GM18858 (cell line): ENCODE data around the gene PAPLN.
"Not testable (repeated sequence)": the region's sequence is repeated elsewhere in the genome, so short reads cannot be mapped to it uniquely, and the experiment has no call there.

ENCODE experiments used
- ATAC-seq: cut with Tn5 transposase; IDR thresholded peaks from one replicate; pipeline ENCODE4 v1.9.1; 2021; ENCODE audit not compliant: unreplicated experiment

PAPLN gene, protein sequence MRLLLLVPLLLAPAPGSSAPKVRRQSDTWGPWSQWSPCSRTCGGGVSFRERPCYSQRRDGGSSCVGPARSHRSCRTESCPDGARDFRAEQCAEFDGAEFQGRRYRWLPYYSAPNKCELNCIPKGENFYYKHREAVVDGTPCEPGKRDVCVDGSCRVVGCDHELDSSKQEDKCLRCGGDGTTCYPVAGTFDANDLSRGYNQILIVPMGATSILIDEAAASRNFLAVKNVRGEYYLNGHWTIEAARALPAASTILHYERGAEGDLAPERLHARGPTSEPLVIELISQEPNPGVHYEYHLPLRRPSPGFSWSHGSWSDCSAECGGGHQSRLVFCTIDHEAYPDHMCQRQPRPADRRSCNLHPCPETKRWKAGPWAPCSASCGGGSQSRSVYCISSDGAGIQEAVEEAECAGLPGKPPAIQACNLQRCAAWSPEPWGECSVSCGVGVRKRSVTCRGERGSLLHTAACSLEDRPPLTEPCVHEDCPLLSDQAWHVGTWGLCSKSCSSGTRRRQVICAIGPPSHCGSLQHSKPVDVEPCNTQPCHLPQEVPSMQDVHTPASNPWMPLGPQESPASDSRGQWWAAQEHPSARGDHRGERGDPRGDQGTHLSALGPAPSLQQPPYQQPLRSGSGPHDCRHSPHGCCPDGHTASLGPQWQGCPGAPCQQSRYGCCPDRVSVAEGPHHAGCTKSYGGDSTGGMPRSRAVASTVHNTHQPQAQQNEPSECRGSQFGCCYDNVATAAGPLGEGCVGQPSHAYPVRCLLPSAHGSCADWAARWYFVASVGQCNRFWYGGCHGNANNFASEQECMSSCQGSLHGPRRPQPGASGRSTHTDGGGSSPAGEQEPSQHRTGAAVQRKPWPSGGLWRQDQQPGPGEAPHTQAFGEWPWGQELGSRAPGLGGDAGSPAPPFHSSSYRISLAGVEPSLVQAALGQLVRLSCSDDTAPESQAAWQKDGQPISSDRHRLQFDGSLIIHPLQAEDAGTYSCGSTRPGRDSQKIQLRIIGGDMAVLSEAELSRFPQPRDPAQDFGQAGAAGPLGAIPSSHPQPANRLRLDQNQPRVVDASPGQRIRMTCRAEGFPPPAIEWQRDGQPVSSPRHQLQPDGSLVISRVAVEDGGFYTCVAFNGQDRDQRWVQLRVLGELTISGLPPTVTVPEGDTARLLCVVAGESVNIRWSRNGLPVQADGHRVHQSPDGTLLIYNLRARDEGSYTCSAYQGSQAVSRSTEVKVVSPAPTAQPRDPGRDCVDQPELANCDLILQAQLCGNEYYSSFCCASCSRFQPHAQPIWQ

DNA sequence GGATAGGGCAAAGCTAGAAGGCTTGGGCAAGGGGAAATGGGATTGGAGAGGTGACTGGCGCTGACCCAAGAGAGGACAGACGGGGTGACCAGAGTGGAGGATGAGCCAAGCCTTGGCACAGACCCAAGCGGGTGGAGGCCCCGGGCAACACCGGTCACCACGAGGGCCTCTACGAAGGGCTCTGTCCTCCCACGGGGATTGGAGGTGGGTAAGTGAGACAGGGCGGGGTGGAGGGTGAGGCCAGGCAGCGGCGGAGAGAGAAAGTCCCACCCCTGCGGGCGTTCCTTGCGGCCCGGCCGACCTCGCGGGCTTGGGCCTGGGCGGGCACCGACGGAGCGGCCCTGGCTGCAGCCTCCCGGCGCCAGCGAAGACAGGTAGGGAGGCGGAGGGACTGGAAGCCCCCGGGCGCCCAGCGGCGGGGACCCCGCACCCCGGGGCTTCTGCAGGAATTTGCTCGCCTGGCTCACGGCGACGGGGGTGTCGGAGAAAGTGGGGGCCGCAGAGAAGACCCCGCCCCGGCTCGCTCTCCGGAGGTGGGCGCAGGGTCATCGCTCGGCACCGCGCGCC is at the start of gene PAPLN:
TSS of gene PAPLN (plus strand) at position 288 of the 567 bp plus-strand sequence. CDS start 2,273 bp downstream, outside the sequence.
- ATAC-seq, result no peak

DNA sequence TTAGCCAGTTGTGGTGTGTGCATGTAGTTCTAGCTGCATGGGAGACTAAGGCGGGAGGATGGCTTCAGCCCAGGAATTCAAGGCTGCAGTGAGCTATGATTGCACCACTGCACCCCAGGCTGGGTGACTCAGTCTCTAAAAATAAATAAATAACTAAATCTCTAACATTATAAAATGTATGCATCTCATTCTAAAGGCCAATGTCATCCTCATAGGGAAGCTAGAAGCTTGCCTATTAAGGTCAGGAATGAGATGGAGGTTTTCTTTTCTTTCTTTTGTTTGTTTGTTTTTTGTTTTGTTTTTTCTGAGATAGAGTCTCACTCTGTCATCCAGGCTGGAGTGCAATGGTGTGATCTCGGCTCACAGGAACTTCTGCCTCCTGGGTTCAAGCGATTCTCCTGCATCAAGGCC is 48.8 kb upstream of the PAPLN start:
- ATAC-seq, result no peak

DNA sequence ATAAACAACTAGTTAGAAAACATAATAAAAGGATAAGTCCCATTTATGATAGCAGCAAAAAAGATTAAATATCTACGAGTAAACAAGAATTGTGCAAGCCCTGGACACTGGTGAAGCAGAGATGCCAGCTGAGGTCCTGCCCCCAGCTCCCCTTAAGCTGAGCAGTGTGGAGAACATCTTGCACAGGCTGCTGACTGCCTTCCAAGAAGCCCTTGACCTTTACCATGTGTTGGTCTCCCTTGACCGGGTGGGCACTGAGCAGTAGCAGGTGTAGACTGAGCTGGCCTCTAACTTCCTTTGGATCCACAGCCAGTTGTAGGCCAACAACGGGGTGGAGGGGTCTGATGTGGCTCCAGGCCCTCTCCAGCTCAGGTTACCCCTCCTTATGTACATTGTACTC is 47.7 kb upstream of the PAPLN start:
- ATAC-seq, result no peak

DNA sequence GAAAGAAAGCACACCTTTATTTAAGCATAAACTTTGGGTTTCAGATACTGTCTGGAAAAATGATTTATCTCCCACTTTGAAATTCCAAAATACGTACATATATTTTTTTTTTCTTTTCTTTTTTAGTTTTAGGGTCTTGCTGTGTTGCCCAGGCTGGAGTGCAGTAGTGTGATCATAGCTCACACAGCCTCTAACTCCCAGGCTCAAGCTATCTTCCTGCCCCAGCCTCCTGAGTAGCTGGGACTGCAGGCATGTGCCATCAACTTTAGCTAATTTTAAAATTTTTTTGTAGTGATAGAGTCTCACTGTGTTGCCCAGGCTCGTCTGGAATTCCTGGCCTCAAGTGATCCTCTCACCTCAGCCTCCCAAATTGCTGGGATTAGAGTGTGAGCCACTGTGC is 45.9 kb upstream of the PAPLN start:
- no peak for ATAC-seq

DNA sequence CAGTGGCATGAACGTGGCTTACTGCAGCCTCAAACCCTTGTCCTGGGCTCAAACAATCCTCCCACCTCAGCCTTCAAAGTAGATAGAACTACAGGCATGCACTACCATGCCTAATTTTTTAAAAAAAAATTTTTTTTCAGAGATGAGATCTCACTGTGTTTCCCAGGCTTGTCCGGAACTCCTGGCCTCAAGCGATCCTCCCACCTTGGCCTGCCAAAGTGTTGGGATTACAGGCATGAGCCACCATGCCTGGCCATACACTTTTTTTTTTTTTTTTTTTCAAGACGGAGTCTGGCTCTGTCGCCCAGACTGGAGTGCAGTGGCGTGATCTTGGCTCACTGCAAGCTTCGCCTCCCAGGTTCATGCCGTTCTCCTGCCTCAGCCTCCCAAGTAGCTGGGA is 43.0 kb upstream of the PAPLN start:
- not testable (repeated sequence) for ATAC-seq

DNA sequence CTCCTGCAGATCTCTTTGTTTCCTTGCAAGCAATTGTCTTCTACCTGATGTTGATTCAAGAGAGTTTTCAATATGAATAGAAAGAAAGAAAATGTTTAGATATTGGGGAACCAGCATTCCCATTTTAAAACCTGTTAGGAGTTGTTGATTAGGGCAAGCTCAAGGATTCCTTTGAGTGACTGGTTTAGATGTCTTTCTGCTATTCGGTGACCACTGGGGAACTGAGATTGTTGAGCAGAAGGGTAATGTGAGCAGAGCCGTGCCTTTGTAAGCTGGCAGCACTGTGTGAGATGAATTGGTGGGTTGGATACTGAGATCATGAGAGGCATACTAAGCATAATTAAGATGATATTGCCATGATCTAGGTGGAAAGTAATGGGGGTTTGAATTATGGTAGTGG is 39.1 kb upstream of the PAPLN start:
- ATAC-seq, result no peak

DNA sequence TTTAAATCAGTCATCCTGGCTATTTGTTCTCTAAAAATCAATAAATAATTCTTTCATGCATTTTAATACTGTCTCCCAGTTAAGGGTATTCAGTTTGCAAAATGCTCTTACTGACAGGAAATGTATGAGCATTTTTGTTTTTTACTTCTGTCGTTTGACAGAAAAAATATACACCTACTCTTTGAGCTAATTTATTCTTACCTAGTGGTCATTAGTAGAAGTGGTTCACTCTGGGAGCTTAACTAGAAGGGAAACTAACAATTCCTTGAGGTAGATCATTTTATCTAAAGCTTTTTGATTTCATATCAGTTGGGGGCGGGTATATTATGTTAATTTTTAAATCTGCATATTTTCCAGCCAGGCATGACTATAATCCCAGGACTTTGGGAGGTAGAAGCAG is 33.8 kb upstream of the PAPLN start:
- ATAC-seq, result no peak

DNA sequence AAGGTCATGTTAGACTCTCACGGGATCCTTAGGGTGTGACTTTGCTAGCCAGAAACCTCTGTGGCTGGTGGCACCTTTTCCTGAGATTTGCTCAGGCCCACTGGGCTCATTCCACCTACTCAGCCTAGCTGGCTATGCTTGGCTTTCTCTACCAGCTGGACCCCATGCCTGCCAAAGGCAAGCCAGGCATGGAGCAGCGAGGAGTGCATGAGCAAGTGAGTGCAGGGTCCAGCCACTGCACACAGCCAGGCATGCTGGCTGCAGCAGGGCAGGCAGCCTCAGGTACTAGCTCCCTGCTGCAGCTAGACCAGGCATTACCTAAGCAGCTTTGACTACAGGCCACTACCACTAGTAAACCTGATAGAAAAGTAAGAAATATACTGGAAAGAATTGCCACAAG is 29.7 kb upstream of the PAPLN start:
- no peak for ATAC-seq

DNA sequence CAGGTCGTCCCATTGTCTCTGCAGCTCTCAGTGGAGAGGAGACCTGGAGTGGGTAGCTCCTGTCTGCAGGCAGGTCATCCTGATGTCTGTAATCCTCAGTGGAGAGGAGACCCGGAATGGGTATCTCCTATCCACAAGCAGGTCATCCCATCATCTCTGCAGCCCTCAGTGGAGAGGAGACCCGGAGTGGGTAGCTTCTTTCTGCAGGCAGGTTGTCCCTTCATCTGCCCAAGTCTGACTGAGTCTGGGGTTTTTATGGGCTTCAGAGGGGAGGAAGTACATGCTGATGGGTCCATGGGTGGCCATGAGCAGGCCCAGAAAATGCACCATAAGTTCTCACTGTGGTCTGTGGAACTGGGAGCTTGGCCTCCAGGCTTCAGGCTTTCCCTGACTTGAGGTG is 28.9 kb upstream of the PAPLN start:
- no peak for ATAC-seq

DNA sequence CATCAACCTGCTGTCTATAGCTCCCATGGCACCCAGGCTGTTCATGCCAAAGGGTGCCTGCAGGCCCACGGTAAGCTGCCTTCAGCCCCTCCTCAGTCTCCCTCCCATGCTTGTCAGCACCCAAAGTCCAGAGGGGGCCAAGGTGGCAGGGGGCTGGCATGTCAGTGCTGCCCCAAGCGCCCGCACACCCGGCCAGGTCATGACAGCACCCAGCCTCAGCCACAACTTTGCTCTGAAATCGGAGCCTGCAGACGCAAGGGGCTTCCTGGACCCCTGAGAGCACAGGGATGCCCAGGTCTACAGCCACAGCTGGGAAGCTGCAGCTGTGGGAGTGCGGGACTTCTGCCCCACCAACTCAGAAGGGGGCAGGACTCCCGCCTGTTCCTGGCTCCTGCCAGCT is 28.5 kb upstream of the PAPLN start:
- no peak for ATAC-seq

DNA sequence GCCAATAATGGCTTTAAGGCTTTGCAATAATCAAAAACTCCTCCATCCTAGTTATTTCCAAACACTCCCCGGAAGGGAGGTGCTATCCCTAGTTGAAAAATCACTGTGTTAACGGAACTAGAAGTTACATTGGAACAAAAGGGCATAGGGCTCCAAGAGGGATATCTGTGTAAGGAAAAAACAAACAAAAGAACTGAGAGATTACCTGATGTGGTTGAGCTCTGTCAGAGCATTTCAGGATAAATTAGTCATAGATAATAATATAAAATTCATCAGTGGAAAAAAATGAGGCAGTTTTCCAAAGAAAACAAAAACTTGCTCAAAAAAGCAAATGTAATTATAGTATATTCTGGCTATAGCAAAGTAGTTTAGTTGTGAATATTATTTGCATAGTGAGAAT is 27.4 kb upstream of the PAPLN start:
- ATAC-seq, result no peak

DNA sequence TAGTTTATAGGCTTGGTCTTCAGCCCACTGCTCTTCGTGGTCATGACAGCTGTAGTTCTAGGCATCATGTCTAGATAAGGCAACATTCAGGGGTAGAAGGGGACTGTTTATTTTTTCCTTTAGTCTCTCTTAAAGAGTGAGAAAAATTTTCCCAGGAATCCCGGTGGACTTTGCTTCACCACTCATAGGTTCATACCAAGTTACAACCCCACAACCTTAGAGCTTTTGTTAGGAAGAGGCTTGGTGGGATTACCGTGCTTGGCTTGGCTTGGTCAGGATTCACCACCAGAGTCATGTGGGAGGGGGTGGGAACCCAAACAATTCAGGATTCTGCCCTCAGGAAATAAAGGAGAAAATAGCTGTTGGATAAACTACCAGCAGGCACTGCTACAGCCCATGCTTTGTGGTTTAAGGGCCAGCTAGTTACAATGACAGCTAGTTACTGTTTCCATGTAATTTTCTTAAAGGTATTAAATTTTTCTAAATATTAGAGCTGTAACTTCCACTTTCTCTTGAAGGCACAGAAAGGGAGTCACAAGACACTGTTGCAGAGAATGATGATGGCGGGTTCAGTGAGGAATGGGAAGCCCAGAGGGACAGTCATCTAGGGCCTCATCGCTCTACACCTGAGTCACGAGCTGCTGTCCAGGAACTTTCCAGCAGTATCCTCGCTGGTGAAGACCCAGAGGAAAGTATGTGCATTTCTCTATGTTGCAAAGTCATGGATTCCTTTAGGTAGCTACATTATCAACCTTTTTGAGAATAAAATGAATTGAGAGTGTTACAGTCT is 25.9 kb upstream of the PAPLN start:
- ATAC-seq, result no peak

DNA sequence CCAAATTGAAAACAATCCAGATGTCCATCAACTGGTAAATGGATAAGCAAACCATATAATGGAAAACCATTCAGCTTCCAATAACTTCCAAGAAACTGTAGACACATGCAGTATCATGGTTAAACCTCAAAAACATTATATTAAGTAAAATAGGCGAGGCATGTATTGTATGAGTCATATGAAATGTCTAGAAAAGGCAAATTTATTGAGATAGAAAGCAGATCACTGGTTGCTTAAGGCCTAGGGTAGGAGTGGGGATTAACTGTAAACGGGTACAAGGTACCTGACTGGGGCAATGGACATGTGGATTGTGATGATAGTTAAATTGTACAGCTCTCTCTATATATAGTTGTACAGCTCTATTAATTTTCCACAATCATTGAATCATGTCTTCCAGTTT is 21.3 kb upstream of the PAPLN start:
- ATAC-seq, result no peak

DNA sequence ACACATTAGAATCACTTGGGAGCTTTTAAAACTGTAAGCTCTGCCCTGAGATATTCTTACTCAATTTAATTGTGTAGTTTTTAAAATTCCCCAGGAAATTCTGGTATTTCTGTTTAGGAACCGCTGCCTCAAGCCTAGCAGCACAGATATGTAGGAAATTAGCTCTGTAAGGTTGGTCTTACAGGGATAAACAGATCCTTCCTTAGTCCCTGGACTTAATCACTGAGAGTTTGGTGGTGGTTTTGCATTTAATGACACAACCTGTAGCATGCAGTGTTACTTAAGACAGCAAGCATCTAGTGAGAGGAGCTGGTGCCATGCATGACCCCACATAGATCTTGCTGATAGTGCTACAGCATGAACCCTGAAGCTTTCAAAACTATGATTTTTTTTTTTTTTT is 19.9 kb upstream of the PAPLN start:
- no peak for ATAC-seq

DNA sequence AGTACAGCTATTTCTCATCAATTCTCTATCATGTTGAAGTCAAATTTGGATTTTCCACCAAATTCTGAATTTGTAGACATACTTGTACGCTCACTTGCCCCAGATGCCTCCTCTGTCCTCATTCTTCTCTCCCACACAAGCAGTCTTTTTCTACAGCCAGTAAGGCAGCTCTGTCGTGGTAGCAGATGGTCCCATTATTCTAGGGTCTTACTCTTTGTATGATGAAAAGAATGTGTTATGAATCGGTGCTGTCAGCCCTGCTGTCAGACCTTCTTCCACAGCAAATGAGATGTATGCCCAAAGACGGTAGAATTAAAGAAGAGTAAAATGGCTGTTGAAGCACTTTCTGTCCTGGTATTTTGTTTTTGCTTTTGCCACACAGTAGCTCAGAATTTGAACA is 17.2 kb upstream of the PAPLN start:
- ATAC-seq, result no peak

DNA sequence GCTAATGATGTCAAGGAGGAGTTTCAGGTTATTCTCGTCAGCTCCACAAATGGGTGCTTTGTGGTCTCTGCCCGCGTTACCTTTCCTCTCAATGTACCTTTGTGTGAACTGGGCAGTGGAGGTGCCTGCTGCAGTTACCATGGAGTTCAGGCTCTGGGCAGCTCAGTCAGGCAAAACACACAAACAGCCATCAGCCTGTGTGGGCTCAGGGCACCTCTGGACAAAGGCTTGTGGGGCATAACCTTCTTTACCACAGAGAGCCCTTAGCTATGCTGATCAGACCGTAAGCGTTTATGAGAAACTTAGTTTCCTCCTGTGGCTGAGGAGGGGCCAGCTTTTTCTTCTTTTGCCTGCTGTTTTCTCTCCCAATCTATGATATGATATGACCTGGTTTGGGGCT is 16.7 kb upstream of the PAPLN start:
- ATAC-seq, result no peak

DNA sequence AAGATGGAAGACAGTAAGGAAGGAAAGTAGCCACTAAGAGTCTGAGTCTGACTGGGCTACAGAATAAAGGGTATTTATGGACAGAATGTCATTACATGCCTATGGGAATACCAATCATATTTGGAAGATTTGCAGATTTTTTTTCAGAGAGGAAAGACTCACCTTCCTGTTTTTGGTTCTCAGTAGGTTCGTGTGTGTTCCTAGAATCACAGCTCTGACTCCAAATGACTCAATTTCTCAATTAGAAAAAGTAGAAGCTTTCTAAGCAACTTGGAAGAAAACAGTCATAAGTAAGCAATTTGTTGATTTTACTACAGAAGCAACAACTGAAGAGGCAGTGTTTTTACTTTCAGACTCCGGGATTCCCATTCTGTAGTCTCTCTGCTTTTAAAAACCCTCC is 15.4 kb upstream of the PAPLN start:
- no peak for ATAC-seq

DNA sequence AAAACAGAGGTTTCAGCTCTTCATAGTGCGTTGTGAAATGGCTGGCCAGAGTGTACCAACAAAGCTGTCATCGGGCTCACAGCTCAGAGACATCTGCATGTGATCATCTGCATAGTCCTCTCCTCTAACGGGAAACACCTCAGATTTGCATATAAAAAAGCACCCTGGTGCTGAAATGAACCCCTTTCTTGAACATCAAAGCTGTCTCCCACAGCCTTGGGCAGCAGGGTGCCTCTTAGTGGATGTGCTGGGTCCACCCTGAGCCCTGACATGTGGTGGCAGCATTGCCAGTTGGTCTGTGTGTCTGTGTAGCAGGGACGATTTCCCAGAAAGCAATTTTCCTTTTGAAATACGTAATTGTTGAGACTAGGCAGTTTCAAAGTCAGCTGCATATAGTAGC is 14.3 kb upstream of the PAPLN start:
- peak; percentile 57 for ATAC-seq

DNA sequence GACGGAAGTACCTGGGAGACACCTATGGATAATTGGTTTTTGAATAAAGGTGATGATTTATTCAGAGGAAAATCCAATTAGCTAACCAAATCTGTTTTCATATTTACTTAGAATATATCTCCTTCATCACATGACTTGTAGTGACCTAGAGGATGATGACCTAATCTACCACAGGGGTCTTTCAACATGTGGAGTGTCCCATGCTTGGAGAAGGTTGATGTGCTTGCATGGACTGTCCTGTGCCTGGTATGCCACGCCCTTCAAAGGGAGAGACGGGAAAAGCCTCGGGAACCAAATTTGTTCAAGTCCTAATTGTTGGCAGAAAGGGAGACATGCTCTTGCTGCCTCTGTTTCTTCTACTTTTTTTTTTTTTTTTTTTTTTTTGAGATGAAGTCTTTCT is 11.8 kb upstream of the PAPLN start:
- ATAC-seq, result no peak
